WERI-Rb-1 (cell line): ENCODE results near the gene ARHGEF35.
"Not testable (repeated sequence)": the region's sequence is repeated elsewhere in the genome, so short reads cannot be mapped to it uniquely, and the experiment has no call there.

Experiments used
- DNase-seq: peaks from one replicate; pipeline ENCODE4 v3.0.0-alpha.2; 2020
- H3K27ac ChIP-seq: fragments of 250-450 bp; sonication (Bioruptor Pico); 2 replicates; pipeline ENCODE4 v1.5.1; 2020; ENCODE audit warnings: mild to moderate bottlenecking, moderate library complexity
- H3K27me3 ChIP-seq: fragments of 250-450 bp; sonication (Bioruptor Pico); 2 replicates; pipeline ENCODE4 v1.5.1; 2021; ENCODE audit warnings: mild to moderate bottlenecking, low read depth, moderate library complexity; ENCODE audit not compliant: insufficient read depth, severe bottlenecking
- H3K36me3 ChIP-seq: fragments of 250-450 bp; sonication (Bioruptor Pico); 2 replicates; pipeline ENCODE4 v1.5.1; 2020; ENCODE audit warnings: mild to moderate bottlenecking, moderate library complexity
- H3K4me3 ChIP-seq: 2 replicates; pipeline ENCODE4 v1.5.1; 2011; ENCODE audit warnings: low read depth, mild to moderate bottlenecking, control low read depth, low read length
- H3K9me3 ChIP-seq: fragments of 250-450 bp; sonication (Bioruptor Pico); 2 replicates; pipeline ENCODE4 v1.5.1; 2021; ENCODE audit warnings: mild to moderate bottlenecking, moderate library complexity; ENCODE audit not compliant: severe bottlenecking
- CTCF ChIP-seq: IDR thresholded peaks from 2 replicates; pipeline ENCODE4 v1.5.1; 2011; ENCODE audit warnings: low read depth, mild to moderate bottlenecking, control low read depth, inconsistent platforms, low read length

The ARHGEF35 gene

GRCh38 chr7:144201978-144202377 lies 6.3 kb upstream of the ARHGEF35 start:
- not testable (repeated sequence) for H3K4me3 ChIP-seq, H3K36me3 ChIP-seq, H3K27me3 ChIP-seq, H3K9me3 ChIP-seq, H3K27ac ChIP-seq, DNase-seq

GRCh38 chr7:144198934-144199333 lies 3.3 kb upstream of the ARHGEF35 start:
- not testable (repeated sequence) for H3K9me3 ChIP-seq, DNase-seq, H3K27me3 ChIP-seq, H3K27ac ChIP-seq, H3K4me3 ChIP-seq, H3K36me3 ChIP-seq

- not testable (repeated sequence) for H3K27ac ChIP-seq, DNase-seq, H3K27me3 ChIP-seq, H3K4me3 ChIP-seq, H3K36me3 ChIP-seq, H3K9me3 ChIP-seq
Observed at GRCh38 chr7:144194453-144194852, 1.2 kb downstream of the ARHGEF35 start.

GRCh38 chr7:144193782-144194181 lies 1.9 kb downstream of the ARHGEF35 start:
- not testable (repeated sequence) for H3K27me3 ChIP-seq, H3K9me3 ChIP-seq, H3K27ac ChIP-seq, DNase-seq, H3K36me3 ChIP-seq, H3K4me3 ChIP-seq

- not testable (repeated sequence) for H3K27ac ChIP-seq, H3K9me3 ChIP-seq, H3K36me3 ChIP-seq, H3K4me3 ChIP-seq, H3K27me3 ChIP-seq, DNase-seq
Observed at GRCh38 chr7:144188578-144189171, 7.0 kb downstream of the ARHGEF35 start.

GRCh38 chr7:144187848-144188247 lies 7.8 kb downstream of the ARHGEF35 start:
- not testable (repeated sequence) for H3K4me3 ChIP-seq, DNase-seq, H3K36me3 ChIP-seq, H3K27ac ChIP-seq, H3K27me3 ChIP-seq, H3K9me3 ChIP-seq

GRCh38 chr7:144183166-144183565 lies 12.5 kb downstream of the ARHGEF35 start, which contains the start of gene CTAGE4:
Gene CTAGE4, plus strand, starts transcription at chr7:144183466. Its CDS starts 38 bp downstream, at chr7:144183504.
- not testable (repeated sequence) for H3K4me3 ChIP-seq, DNase-seq, H3K27me3 ChIP-seq, H3K36me3 ChIP-seq, H3K9me3 ChIP-seq, H3K27ac ChIP-seq

GRCh38 chr7:144179165-144179479 lies 16.5 kb downstream of the ARHGEF35 start:
- not testable (repeated sequence) for DNase-seq, H3K27ac ChIP-seq, H3K27me3 ChIP-seq, H3K9me3 ChIP-seq, H3K4me3 ChIP-seq, H3K36me3 ChIP-seq

- not testable (repeated sequence) for H3K9me3 ChIP-seq, H3K27me3 ChIP-seq, H3K27ac ChIP-seq, H3K4me3 ChIP-seq, H3K36me3 ChIP-seq
- TF ChIP-seq CTCF: peak; percentile 32
- peak; percentile 13 for DNase-seq
Observed at GRCh38 chr7:144178380-144179164, 17.1 kb downstream of the ARHGEF35 start.

GRCh38 chr7:144174613-144175012 lies 21.0 kb downstream of the ARHGEF35 start:
- H3K27me3 ChIP-seq: no peaks in the 10 kb centered on the region
- H3K9me3 ChIP-seq: no peaks in the 10 kb centered on the region
- H3K27ac ChIP-seq: no peak overlapping the region
- no peak overlapping the region for H3K4me3 ChIP-seq
- TF ChIP-seq CTCF: no peak
- no peak for DNase-seq
- no peaks in the 10 kb centered on the region for H3K36me3 ChIP-seq

- H3K9me3 ChIP-seq, H3K27me3 ChIP-seq, H3K27ac ChIP-seq, DNase-seq, H3K36me3 ChIP-seq, H3K4me3 ChIP-seq: not testable (repeated sequence)
Observed at GRCh38 chr7:144171594-144172350, 23.9 kb downstream of the ARHGEF35 start.
